DOHH2 (cell line): Measurements from ENCODE around the gene LINGO3.

Source experiments
- H3F3A ChIP-seq: fragments of 200-600 bp; sonication (generic), shearing (Covaris generic); 2 replicates; pipeline ENCODE4 v1.6.0; 2016; ENCODE audit warnings: antibody characterized with exemption, mild to moderate bottlenecking; ENCODE audit not compliant: control insufficient read depth, insufficient read depth
- H3K27ac ChIP-seq: fragments of 200-600 bp; sonication (generic); 2 replicates; pipeline ENCODE4 v1.5.1; 2014; ENCODE audit warnings: low read depth, mild to moderate bottlenecking, low read length, moderate library complexity
- H3K27me3 ChIP-seq: fragments of 200-600 bp; sonication (generic); 2 replicates; pipeline ENCODE4 v1.6.1; 2014; ENCODE audit warnings: mild to moderate bottlenecking, low read length, mixed read lengths; ENCODE audit not compliant: control insufficient read depth
- H3K36me3 ChIP-seq: fragments of 200-600 bp; sonication (generic); 2 replicates; pipeline ENCODE4 v1.6.1; 2014; ENCODE audit warnings: mild to moderate bottlenecking, low read length, moderate library complexity, mixed read lengths; ENCODE audit not compliant: control insufficient read depth
- H3K4me1 ChIP-seq: fragments of 200-600 bp; sonication (generic); 2 replicates; pipeline ENCODE4 v1.6.1; 2014; ENCODE audit warnings: mild to moderate bottlenecking, low read length, mixed read lengths; ENCODE audit not compliant: control insufficient read depth
- H3K4me2 ChIP-seq: fragments of 200-600 bp; sonication (generic); 2 replicates; pipeline ENCODE4 v1.6.0; 2014; ENCODE audit warnings: mild to moderate bottlenecking, low read length, moderate library complexity
- H3K4me3 ChIP-seq: fragments of 200-600 bp; sonication (generic); 2 replicates; pipeline ENCODE4 v1.5.1; 2014; ENCODE audit warnings: mild to moderate bottlenecking, low read length, mixed read lengths
- H3K79me2 ChIP-seq: fragments of 200-600 bp; sonication (generic); 2 replicates; pipeline ENCODE4 v1.6.1; 2014; ENCODE audit warnings: mild to moderate bottlenecking, low read length, mixed read lengths; ENCODE audit not compliant: control insufficient read depth
- H3K9me2 ChIP-seq: fragments of 200-600 bp; sonication (generic); replicated peaks from 2 replicates; pipeline ENCODE4 v1.6.1; 2014; ENCODE audit warnings: mild to moderate bottlenecking, low read length, mixed read lengths; ENCODE audit not compliant: control insufficient read depth
- H3K9me3 ChIP-seq: fragments of 200-600 bp; sonication (generic); 2 replicates; pipeline ENCODE4 v1.6.1; 2014; ENCODE audit warnings: antibody characterized with exemption, low read length, mixed read lengths; ENCODE audit not compliant: control insufficient read depth, insufficient read depth
- H4K20me1 ChIP-seq: fragments of 200-600 bp; sonication (generic); 2 replicates; pipeline ENCODE4 v1.6.0; 2014; ENCODE audit warnings: low read depth, mild to moderate bottlenecking, antibody characterized with exemption, low read length, moderate library complexity; ENCODE audit not compliant: control insufficient read depth, insufficient read depth
- CTCF ChIP-seq: fragments of 200-600 bp; sonication (generic); IDR thresholded peaks from one replicate; pipeline ENCODE4 v1.5.1; 2014; ENCODE audit warnings: antibody characterized with exemption, mild to moderate bottlenecking, low read depth, low read length; ENCODE audit not compliant: poor library complexity, severe bottlenecking
- EZH2phosphoT487 ChIP-seq: fragments of 200-600 bp; sonication (generic); IDR thresholded peaks from 2 replicates; pipeline ENCODE4 v1.6.1; 2017; ENCODE audit warnings: borderline replicate concordance, mild to moderate bottlenecking, antibody characterized with exemption, low read length, moderate library complexity, mixed read lengths

Gene LINGO3

DNA sequence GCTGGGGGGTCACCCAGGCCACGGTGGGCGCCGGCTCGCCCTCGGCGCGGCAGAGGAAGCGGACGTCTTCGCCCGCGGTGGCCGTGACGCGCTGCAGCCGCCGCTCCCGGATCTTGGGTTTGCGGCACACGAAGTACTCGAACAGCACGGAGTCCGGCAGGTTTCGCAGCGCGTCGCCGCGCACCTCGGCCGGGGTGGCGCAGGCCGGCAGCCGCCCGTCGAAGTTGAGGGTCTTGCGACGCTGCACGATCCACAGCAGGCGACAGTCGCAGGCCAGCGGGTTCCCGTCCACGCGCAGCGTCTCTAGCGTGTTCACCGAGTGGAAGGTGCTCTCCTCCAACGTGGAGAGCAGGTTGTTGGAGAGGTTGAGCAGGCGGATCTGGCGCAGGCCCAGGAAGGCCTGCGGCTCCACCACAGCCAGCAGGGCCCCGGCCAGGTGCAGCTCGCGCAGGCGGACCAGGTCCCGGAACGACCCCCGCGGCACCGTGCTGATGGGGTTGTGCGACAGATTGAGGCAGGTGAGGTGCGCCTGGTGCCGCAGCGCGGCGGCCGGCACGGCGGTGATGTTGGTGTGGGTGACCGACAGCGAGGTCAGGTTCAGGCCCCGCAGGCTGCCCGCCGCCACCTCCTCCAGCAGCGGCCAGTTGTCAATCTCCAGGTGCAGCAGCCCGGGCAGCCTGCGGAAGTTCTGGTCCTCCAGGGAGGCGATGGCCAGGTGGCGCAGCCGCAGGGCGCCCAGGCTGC is 17.3 kb downstream of the LINGO3 start:
- TF ChIP-seq CTCF (no peak), EZH2phosphoT487 (no peak)
- H3F3A ChIP-seq = peaks cover 7% of the 10 kb centered on the region
- peak overlapping the region; percentile 78 for H3K4me2 ChIP-seq
- peaks cover 34% of the 10 kb centered on the region for H3K36me3 ChIP-seq
- H3K4me1 ChIP-seq = peaks cover 55% of the 10 kb centered on the region
- no peaks in the 10 kb centered on the region for H3K9me3 ChIP-seq
- peaks cover 55% of the 10 kb centered on the region for H3K79me2 ChIP-seq
- no peaks in the 10 kb centered on the region for H3K9me2 ChIP-seq
- no peaks in the 10 kb centered on the region for H4K20me1 ChIP-seq
- peak overlapping the region; percentile 72 for H3K4me3 ChIP-seq
- H3K27me3 ChIP-seq = no peaks in the 10 kb centered on the region
- peak overlapping the region; percentile 97 for H3K27ac ChIP-seq

GRCh38 chr19:2289714-2290435 is 18.1 kb downstream of the LINGO3 start:
- Histone ChIP-seq H3F3A (peaks cover 7% of the 10 kb centered on the region), H3K4me2 (peak overlapping the region; percentile 78), H3K4me3 (peak overlapping the region; percentile 72), H3K79me2 (peaks cover 50% of the 10 kb centered on the region), H3K27ac (peak overlapping the region; percentile 97), H3K27me3 (no peaks in the 10 kb centered on the region), H4K20me1 (no peaks in the 10 kb centered on the region), H3K36me3 (peaks cover 27% of the 10 kb centered on the region), H3K9me3 (no peaks in the 10 kb centered on the region), H3K9me2 (no peaks in the 10 kb centered on the region), H3K4me1 (peaks cover 50% of the 10 kb centered on the region)
- no peak for TF ChIP-seq EZH2phosphoT487

GRCh38 chr19:2288818-2289713 is 18.9 kb downstream of the LINGO3 start:
- peaks cover 8% of the 10 kb centered on the region for H3F3A ChIP-seq
- H4K20me1 ChIP-seq = no peaks in the 10 kb centered on the region
- H3K4me1 ChIP-seq = peaks cover 42% of the 10 kb centered on the region
- no peaks in the 10 kb centered on the region for H3K9me2 ChIP-seq
- no peaks in the 10 kb centered on the region for H3K27me3 ChIP-seq
- peak overlapping the region; percentile 97 for H3K27ac ChIP-seq
- H3K4me3 ChIP-seq = peak overlapping the region; percentile 72
- H3K9me3 ChIP-seq = no peaks in the 10 kb centered on the region
- H3K79me2 ChIP-seq = peaks cover 43% of the 10 kb centered on the region
- peaks cover 24% of the 10 kb centered on the region for H3K36me3 ChIP-seq
- no peak for TF ChIP-seq CTCF
- H3K4me2 ChIP-seq = peak overlapping the region; percentile 78
